NCI-H128 (cell line): ENCODE results near the gene ALDH1A3.

Source experiments
- DNase-seq: peaks from one replicate; lab custom pipeline; 2025; ENCODE audit not compliant: unreplicated experiment; lab: John Stamatoyannopoulos, UW

The ALDH1A3 gene

GRCh38 chr15:100949691-100950090 lies 70.1 kb downstream of the ALDH1A3 start:
- DNase-seq: no peak

- DNase-seq: no peak
These were observed 72.3 kb downstream of the ALDH1A3 start for GRCh38 chr15:100951965-100952364.

DNA sequence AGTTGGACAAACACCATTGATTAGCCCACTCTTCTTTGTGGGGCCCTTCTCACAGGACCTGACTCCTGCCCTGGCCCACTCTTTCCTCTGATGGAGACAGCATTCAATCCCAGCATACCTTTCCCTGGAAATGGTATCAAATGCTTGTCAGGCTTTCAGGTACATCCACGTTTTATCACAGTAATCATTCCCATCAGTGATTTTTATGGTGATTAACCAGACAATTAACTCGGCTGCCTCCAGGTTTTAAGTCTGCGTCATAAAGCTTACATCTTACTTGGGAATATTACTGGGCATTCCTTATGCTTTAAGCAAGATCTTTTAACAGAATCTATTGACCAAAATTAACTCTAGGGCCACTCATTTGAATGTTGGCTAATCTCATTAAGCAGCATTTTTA lies 72.9 kb downstream of the ALDH1A3 start:
- no peak for DNase-seq

DNA sequence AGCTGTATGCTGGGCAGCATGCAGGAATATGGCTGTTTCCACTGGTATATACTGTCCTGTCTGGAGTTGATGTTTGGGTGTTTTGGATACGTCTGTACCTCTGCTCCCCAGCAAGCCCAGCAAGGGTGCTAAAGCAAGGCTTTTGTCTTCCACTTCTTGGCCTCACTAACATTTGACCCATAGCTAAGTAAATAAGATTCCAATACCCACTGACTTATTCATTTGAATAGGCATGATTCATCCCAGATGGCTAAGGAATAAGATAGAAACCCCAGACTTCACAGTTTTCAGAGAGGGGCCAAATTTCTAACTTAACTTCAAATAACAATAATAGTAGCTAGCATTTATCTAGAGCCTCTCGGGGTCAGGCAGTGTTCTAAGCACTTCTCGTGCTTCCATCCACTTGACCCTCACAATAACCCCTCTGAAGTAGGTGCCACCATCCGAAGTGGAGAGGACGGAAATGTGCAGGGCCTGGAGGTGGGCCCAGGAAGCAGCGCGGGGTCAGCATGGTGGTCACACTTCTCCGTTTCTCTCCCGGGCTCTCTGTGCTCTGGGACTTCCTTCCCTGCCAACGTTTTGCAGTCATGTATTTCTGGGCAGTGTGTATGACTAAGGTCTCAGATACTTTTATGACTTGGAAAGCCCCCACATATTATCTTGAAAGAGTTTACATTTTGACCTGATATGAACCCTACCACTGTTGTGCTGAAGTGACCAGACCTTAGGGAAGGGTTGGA lies 78.9 kb downstream of the ALDH1A3 start:
- no peak for DNase-seq

DNA sequence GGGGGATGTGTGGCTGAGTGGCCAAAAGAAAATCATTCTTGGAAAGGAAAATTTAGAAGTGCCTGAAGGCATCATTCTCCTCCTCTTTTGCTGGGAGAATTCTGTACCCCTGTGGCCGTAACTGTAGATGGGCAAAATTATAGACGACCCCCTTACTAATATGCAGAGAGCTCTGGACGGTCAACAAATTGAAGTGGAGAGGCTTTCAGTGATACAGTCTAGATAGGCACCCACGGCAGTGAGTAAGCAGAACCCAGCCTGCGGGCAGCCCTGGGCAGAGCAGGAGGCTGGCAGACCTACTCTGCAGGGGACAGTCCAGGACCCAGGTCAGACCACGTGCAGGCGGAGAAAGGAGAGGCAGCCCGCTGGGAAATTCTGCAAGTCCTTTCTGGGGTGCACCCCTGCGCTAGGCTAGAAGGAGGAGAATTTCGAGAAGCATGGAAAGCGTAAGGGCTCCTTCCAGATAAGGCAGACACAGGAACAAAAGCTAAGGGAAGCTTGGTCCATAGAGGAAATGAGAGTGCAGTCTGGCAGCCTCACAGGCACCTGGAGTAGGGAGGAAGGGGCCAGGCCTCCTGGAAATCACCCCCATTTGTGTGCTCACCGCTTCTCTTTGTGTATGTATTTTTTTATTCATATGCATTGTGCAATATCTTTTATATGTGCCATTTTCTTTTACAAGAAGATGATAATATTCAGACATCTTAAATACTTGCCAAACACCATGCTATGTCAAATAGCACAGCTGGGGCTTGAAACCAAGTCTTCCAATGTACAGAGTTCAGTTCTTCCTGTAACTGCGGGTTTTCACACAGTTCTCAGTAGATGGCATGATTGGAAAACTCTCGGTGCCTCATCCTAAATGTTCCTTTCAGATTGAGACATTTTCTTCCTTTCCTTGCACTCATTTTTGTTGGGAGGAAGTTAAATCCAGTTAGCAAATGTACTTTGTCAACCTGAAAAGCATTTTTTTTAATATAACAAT lies 79.7 kb downstream of the ALDH1A3 start:
- no peak for DNase-seq
